Kidney glomerular epithelial cell (primary cell): ENCODE results near the gene KRT28.
"Not testable (repeated sequence)": the region's sequence is repeated elsewhere in the genome, so short reads cannot be mapped to it uniquely, and the experiment has no call there.

ENCODE experiments used
- DNase-seq: peaks from one replicate; lab custom pipeline; 2025; lab: John Stamatoyannopoulos, UW

KRT28 gene

DNA sequence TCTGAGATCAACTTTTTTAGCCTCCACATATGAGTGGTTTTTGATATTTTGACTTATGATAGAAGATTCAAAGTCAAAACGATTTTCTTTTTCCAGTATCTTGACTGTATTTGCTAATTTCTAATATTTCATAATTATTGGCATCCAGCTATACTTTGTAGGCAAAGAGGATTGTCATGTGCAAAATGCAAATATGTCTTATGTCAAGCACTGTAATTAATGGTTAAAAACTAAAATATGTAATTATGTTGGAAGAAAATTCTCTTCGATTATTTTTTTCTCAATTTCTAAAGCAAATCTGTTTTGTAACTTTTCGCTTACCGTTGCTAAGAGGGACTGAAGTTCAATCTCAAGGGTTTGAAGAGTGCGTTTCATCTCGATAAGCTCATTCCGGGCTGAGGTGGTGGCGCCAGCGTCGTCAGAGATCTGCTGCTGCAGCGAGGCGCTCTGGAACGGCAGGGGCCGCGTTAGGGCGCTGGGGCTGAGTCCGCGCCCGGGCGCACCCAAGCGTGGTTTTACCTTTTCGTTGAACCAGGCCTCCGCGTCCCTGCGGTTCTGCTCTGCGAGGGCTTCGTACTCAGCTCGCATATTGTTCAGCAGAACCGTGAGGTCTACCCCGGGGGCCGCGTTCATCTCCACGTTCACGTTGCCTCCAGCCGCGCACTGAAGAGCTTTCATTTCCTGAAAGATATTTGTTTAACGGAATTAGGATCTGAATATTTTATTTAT, 20.4 kb downstream of the KRT28 start:
- no peak for DNase-seq

DNA sequence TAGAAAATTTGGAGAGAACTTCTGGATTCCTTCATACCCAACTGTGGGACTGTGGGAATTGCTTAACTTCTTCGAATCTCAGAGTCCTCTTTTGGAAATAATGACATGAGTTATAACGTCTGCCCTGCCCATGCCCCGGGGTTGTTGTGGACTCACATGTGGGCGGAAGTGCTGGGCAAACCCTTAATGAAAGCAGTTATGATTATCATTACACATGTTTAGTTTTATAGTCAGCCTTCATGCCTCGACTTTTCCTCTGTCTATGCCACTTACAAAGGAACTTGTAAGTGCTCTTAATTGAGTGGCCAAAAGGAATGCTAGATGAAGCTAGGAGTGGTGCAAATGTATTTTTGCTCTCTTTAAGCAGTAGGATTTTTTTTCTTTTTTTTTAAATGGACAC, 21.3 kb downstream of the KRT28 start:
- no peak for DNase-seq

DNA sequence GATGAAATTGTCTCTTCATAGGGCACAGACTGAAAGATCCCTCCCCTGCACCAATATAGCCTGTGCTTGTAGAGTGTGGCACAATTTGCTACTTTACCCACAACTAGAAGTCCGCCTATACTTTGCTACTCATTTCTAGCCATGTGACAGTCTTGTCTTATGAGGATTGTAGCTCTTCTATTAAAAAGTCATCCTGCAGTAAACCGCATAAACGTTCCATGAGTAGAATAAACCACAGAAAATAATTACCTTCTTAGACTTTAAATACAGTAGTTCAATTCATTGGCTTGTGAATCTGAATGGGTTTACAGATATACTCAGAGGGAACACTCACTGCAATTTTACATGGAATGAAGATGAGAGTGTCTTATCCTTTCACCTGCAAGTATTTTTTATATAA, 21.8 kb downstream of the KRT28 start:
- no peak for DNase-seq

- no peak for DNase-seq
Observed at GRCh38 chr17:40777459-40777858, 22.3 kb downstream of the KRT28 start.

- no peak for DNase-seq
Observed at GRCh38 chr17:40775945-40776344, 23.8 kb downstream of the KRT28 start.

DNA sequence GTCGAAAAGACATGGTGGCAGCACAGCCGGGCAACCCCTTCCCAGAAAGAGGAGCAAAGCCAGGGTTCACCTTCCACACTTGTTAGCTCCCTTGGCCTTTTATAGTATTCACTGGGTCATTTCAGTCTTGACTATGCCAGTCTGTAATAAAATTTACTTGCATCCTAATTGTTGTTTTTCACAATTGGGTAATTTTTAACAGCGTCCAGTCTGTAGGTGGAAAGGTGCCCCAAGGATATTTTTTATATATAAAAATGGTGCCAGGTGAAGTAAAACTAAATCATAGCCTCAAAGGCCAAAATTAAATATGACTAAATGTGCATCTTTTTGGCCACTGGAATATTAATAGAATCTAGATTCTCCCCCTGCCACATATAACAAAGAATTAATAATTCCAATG, 27.7 kb downstream of the KRT28 start, which contains the start of gene KRT26:
TSS of gene KRT26 (minus strand) at position 101 of the 400 bp plus-strand sequence. CDS start at position 13, 88 bp downstream.
- no peak for DNase-seq

DNA sequence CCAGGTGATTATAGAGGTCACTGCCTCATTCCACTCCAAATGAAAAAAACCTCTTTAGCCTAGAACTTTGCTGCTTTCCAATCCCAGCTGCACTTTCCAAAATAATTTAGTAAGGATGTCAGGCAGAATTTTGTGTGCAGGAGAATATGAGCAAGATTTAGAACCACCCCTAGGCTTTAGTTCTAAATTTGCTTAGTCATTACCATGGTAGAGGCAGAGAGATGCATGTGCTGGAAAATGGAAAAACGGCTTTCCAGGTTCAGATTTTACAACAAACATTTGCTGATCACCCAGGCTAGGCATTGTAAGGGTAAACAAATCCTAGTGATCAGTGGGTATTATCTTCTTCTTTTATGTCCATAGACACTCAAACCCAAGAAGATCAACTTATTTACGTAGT, 34.1 kb downstream of the KRT28 start:
- no peak for DNase-seq

DNA sequence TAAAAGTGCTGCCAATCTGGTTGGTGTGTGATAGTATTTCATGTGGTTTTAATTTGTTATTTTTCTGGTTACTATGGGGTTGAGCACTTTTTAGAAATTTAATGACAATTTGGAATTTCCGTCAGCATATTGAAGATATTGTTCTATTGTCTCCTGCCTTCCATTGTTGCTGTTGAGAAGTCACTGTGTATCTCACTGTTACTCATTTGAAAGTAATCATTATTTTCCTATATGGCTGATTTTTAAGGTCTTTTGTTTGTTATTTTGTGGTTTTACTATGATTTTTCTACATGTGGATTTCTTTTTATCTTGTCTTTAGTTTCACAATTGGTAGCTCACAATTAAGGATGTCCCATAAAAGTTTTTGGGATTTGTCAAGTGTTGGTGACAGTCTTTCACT, 36.0 kb downstream of the KRT28 start:
- DNase-seq: no peak

GRCh38 chr17:40760105-40761016, 39.4 kb downstream of the KRT28 start:
- no peak for DNase-seq

DNA sequence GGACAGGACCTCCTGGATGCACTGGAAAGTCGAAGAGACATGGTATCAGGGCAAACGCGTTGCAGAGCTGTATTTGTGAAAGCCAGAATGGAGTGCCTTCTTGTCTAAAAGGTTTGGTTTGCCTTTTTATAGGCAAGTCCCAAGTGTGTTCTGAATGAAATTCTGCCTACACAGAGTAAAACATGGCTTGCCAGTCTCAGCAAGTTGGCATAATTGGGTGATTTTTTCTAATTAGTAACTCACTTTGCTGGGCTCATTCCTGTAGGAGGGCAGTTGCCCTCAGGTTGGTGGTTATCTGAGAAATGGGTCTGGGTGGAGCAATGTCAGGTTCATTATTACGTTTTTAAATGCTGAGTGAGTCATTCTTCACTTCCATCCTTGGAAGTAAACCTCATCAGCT, 44.5 kb downstream of the KRT28 start, which contains the start of gene KRT25:
TSS of gene KRT25 (minus strand) at position 101 of the 400 bp plus-strand sequence. CDS start at position 41, 60 bp downstream.
- no peak for DNase-seq

DNA sequence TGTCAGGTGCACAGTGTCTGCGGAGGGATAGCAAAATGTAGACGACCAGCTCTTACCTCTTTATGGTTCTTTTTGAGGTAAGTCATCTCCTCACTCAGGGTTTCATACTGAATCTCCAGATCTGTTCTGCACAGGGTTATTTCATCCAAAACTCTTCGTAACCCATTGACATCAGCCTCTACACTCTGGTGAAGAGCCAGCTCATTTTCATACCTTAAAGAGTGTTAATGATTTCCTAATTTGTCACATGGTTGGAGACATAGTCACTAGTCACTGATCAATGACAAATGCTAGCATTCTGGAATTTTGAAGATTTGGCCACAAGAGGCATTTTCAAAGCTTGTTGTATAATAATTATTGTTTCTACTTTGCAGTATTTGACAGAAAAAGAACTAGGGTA, 46.0 kb downstream of the KRT28 start:
- no peak for DNase-seq

GRCh38 chr17:40751065-40751464, 48.7 kb downstream of the KRT28 start:
- no peak for DNase-seq

DNA sequence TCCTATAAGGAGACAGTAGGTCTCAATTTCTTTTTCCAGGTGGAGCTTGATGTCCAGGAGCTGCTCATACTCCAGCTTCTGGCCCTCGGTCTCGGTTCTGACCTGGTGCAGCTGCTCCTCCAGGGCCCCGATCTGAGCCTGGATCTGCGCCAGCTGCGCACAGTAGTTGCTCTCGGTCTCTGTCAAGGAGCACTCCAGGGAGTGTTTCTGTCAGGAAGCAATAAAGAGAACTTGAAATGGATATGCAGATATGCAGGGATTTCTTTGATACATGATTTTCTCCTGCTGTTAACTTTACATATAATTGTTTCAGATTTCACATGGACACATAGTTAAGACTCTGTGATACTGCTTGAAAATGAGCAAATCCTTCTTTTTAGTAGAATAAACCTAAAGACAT, 49.4 kb downstream of the KRT28 start:
- no peak for DNase-seq

- DNase-seq: not testable (repeated sequence)
Observed at GRCh38 chr17:40748666-40749065, 51.1 kb downstream of the KRT28 start.
